ENCODE data around the gene PIWIL4. TPM values are rescaled to one million over a fixed set of nuclear protein-coding genes. Genes with fewer than 3 reads are reported as not detected.

PIWIL4 gene
- polyA plus RNA-seq, 1 donor from 2014 or later, result 1.3 TPM

DNA sequence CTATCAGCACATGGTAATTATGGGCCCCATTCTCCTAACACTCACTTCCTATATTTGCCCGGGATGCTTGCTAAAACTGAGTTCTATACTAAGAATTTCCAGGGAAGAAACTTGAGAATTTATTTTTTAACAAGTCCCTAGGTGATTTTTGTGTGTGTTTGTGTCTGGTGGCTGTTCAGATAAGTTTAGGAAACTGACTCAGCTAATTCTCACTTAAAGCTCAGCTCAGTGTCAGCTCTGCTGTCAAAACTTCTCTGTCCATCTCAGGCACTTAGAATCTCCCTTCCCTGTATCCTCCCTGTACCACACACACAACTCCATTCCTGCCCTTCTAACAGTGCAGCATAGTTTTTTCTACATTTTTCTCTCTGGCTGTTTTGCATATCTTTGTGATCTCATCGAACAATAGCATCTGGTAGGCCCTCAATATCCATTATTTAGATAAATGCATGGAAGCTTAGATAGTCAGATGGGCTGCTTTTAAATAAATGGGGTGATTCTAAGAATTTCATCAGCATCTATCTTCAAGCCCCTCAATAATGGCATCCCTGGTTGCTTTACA lies 69.3 kb downstream of the PIWIL4 start:
- Histone ChIP-seq H3K9me2 (ENCODE audit: insufficient read depth, low read length) (no peaks in the 10 kb centered on the region), H3K4me3 (ENCODE audit: low read length) (no peak overlapping the region), H3K9me3 (ENCODE audit: low read length) (no peaks in the 10 kb centered on the region), H3K4me2 (ENCODE audit: low read length) (no peak overlapping the region), H3F3A (ENCODE audit: insufficient read depth, low read length, poor library complexity, severe bottlenecking) (no peaks in the 10 kb centered on the region), H3K79me2 (replicated peaks; ENCODE audit: insufficient read depth, low read length) (no peaks in the 10 kb centered on the region), H3K27ac (ENCODE audit: low read length) (no peak overlapping the region), H3K9ac (ENCODE audit: low read length) (no peak overlapping the region), H2AFZ (ENCODE audit: low read depth, low read length) (no peak overlapping the region), H3K36me3 (ENCODE audit: insufficient read depth, low read length) (no peaks in the 10 kb centered on the region), H4K20me1 (ENCODE audit: insufficient read depth) (no peaks in the 10 kb centered on the region), H3K27me3 (ENCODE audit: insufficient read depth, low read depth, low read length) (no peaks in the 10 kb centered on the region)
- TF ChIP-seq, protein P1, sequence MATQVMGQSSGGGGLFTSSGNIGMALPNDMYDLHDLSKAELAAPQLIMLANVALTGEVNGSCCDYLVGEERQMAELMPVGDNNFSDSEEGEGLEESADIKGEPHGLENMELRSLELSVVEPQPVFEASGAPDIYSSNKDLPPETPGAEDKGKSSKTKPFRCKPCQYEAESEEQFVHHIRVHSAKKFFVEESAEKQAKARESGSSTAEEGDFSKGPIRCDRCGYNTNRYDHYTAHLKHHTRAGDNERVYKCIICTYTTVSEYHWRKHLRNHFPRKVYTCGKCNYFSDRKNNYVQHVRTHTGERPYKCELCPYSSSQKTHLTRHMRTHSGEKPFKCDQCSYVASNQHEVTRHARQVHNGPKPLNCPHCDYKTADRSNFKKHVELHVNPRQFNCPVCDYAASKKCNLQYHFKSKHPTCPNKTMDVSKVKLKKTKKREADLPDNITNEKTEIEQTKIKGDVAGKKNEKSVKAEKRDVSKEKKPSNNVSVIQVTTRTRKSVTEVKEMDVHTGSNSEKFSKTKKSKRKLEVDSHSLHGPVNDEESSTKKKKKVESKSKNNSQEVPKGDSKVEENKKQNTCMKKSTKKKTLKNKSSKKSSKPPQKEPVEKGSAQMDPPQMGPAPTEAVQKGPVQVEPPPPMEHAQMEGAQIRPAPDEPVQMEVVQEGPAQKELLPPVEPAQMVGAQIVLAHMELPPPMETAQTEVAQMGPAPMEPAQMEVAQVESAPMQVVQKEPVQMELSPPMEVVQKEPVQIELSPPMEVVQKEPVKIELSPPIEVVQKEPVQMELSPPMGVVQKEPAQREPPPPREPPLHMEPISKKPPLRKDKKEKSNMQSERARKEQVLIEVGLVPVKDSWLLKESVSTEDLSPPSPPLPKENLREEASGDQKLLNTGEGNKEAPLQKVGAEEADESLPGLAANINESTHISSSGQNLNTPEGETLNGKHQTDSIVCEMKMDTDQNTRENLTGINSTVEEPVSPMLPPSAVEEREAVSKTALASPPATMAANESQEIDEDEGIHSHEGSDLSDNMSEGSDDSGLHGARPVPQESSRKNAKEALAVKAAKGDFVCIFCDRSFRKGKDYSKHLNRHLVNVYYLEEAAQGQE (IDR thresholded peaks at IDR 0.05; ENCODE audit: borderline replicate concordance), result no peak
- TF ChIP-seq TAF1 (IDR thresholded peaks at IDR 0.05; ENCODE audit: low read depth) (no peak), EP300 (conservative IDR thresholded peaks at IDR 0.05; ENCODE audit: poor library complexity, severe bottlenecking) (no peak), MXI1 (conservative IDR thresholded peaks at IDR 0.05; ENCODE audit: poor library complexity, severe bottlenecking) (no peak), EZH2 (IDR thresholded peaks at IDR 0.05; ENCODE audit: borderline replicate concordance, insufficient read depth, low read length, poor library complexity, severe bottlenecking) (no peak), POLR2AphosphoS5 (IDR thresholded peaks at IDR 0.05) (no peak), SMC3 (conservative IDR thresholded peaks at IDR 0.05; ENCODE audit: poor library complexity) (no peak), RAD21 (conservative IDR thresholded peaks at IDR 0.05) (no peak)
- TF ChIP-seq, protein P2, sequence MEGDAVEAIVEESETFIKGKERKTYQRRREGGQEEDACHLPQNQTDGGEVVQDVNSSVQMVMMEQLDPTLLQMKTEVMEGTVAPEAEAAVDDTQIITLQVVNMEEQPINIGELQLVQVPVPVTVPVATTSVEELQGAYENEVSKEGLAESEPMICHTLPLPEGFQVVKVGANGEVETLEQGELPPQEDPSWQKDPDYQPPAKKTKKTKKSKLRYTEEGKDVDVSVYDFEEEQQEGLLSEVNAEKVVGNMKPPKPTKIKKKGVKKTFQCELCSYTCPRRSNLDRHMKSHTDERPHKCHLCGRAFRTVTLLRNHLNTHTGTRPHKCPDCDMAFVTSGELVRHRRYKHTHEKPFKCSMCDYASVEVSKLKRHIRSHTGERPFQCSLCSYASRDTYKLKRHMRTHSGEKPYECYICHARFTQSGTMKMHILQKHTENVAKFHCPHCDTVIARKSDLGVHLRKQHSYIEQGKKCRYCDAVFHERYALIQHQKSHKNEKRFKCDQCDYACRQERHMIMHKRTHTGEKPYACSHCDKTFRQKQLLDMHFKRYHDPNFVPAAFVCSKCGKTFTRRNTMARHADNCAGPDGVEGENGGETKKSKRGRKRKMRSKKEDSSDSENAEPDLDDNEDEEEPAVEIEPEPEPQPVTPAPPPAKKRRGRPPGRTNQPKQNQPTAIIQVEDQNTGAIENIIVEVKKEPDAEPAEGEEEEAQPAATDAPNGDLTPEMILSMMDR (IDR thresholded peaks at IDR 0.05; ENCODE audit: poor library complexity, severe bottlenecking), result no peak

DNA sequence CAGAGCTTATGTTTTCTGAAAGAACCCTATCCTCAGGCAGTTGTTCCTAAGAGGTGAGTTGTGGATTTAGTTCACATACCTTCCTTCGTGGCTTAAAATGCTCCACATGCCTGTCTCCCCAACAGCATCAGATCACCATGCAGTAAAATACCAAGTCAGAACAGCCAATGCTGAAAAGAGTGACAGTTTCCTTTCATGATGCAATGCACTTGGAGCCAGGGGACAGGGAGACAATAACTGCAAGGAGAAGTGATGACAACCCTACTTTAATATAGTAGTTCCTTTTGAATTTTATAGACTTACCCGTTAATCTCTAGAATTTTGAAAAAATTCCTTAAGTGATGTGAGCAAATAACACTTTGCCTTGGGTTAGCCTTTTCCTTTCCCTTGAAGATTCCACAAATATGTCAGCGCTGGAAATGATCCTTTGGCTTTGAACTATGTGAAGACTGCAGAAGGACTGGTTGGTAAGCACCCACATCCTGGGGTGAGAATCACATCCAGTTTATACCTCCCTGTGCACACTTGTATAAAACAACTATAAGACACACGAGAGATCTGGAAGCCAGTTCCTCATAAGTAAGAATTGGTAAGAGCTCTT lies 71.2 kb downstream of the PIWIL4 start:
- Histone ChIP-seq H2AFZ (ENCODE audit: low read depth, low read length) (no peak overlapping the region), H3F3A (ENCODE audit: insufficient read depth, low read length, poor library complexity, severe bottlenecking) (no peaks in the 10 kb centered on the region), H3K4me3 (ENCODE audit: low read length) (no peak overlapping the region), H4K20me1 (ENCODE audit: insufficient read depth) (no peaks in the 10 kb centered on the region), H3K27ac (ENCODE audit: low read length) (no peak overlapping the region), H3K27me3 (ENCODE audit: insufficient read depth, low read depth, low read length) (no peaks in the 10 kb centered on the region), H3K4me2 (ENCODE audit: low read length) (no peak overlapping the region), H3K36me3 (ENCODE audit: insufficient read depth, low read length) (no peaks in the 10 kb centered on the region), H3K9me2 (ENCODE audit: insufficient read depth, low read length) (no peaks in the 10 kb centered on the region), H3K9me3 (ENCODE audit: low read length) (no peaks in the 10 kb centered on the region), H3K79me2 (replicated peaks; ENCODE audit: insufficient read depth, low read length) (no peaks in the 10 kb centered on the region), H3K9ac (ENCODE audit: low read length) (no peak overlapping the region)
- TF ChIP-seq, protein P1 (IDR thresholded peaks at IDR 0.05; ENCODE audit: borderline replicate concordance), result no peak
- TF ChIP-seq POLR2AphosphoS5 (IDR thresholded peaks at IDR 0.05), result no peak
- TF ChIP-seq, protein P2 (IDR thresholded peaks at IDR 0.05; ENCODE audit: poor library complexity, severe bottlenecking), result no peak
- no peak for TF ChIP-seq MXI1 (conservative IDR thresholded peaks at IDR 0.05; ENCODE audit: poor library complexity, severe bottlenecking)
- TF ChIP-seq EP300 (conservative IDR thresholded peaks at IDR 0.05; ENCODE audit: poor library complexity, severe bottlenecking), result no peak
- no peak for TF ChIP-seq SMC3 (conservative IDR thresholded peaks at IDR 0.05; ENCODE audit: poor library complexity)
- no peak for TF ChIP-seq TAF1 (IDR thresholded peaks at IDR 0.05; ENCODE audit: low read depth)
- TF ChIP-seq EZH2 (IDR thresholded peaks at IDR 0.05; ENCODE audit: borderline replicate concordance, insufficient read depth, low read length, poor library complexity, severe bottlenecking), result no peak
- TF ChIP-seq RAD21 (conservative IDR thresholded peaks at IDR 0.05), result no peak
